Neural cell (in vitro differentiated cells): ENCODE measurements around the gene LCNL1. TPM values are rescaled to one million over a fixed set of nuclear protein-coding genes. Genes with fewer than 3 reads are reported as not detected.

Source experiments
- H2AFZ ChIP-seq: fragments of 200-600, 300-800 bp; sonication (generic), shearing (Covaris generic); 2 replicates; pipeline ENCODE4 v1.6.0; 2014; ENCODE audit warnings: low read depth, mild to moderate bottlenecking, antibody characterized with exemption, low read length, moderate library complexity
- H3F3A ChIP-seq: fragments of 200-600 bp; shearing (Covaris generic); 2 replicates; pipeline ENCODE4 v1.6.1; 2016; ENCODE audit warnings: mild to moderate bottlenecking, moderate library complexity, mixed read lengths, antibody characterized with exemption, low read length; ENCODE audit not compliant: insufficient read depth, poor library complexity, severe bottlenecking
- H3K27ac ChIP-seq: fragments of 200-600, 300-800 bp; sonication (generic), shearing (Covaris generic); 2 replicates; pipeline ENCODE4 v1.5.1; 2014; ENCODE audit warnings: mild to moderate bottlenecking, low read length, moderate library complexity
- H3K27me3 ChIP-seq: fragments of 300-800, 200-600 bp; sonication (generic), shearing (Covaris generic); 2 replicates; pipeline ENCODE4 v1.6.0; 2014; ENCODE audit warnings: mild to moderate bottlenecking, low read depth, low read length, moderate library complexity; ENCODE audit not compliant: insufficient read depth
- H3K36me3 ChIP-seq: fragments of 300-800, 200-600 bp; sonication (generic), shearing (Covaris generic); 2 replicates; pipeline ENCODE4 v1.5.1; 2014; ENCODE audit warnings: mild to moderate bottlenecking, antibody characterized with exemption, low read length, moderate library complexity; ENCODE audit not compliant: insufficient read depth
- H3K4me2 ChIP-seq: fragments of 300-800, 200-600 bp; sonication (generic), shearing (Covaris generic); 2 replicates; pipeline ENCODE4 v1.6.0; 2014; ENCODE audit warnings: mild to moderate bottlenecking, low read length
- H3K4me3 ChIP-seq: fragments of 300-800, 200-600 bp; sonication (generic), shearing (Covaris generic); 2 replicates; pipeline ENCODE4 v1.5.1; 2014; ENCODE audit warnings: mild to moderate bottlenecking, low read length, moderate library complexity
- H3K79me2 ChIP-seq: fragments of 200-600 bp; shearing (Covaris generic); replicated peaks from 2 replicates; pipeline ENCODE4 v1.6.0; 2014; ENCODE audit warnings: mild to moderate bottlenecking, low read length, moderate library complexity; ENCODE audit not compliant: insufficient read depth
- H3K9ac ChIP-seq: fragments of 300-800, 200-600 bp; sonication (generic), shearing (Covaris generic); 2 replicates; pipeline ENCODE4 v1.6.1; 2016; ENCODE audit warnings: mild to moderate bottlenecking, low read length, mixed read lengths
- H3K9me2 ChIP-seq: fragments of 200-600 bp; shearing (Covaris generic); 2 replicates; pipeline ENCODE4 v1.6.1; 2016; ENCODE audit warnings: mild to moderate bottlenecking, low read length, mixed read lengths; ENCODE audit not compliant: insufficient read depth
- H3K9me3 ChIP-seq: fragments of 200-600, 300-800 bp; sonication (generic), shearing (Covaris generic); 2 replicates; pipeline ENCODE4 v1.6.1; 2016; ENCODE audit warnings: mild to moderate bottlenecking, mixed run types, low read length, moderate library complexity, mixed read lengths
- H4K20me1 ChIP-seq: fragments of 200-600 bp; shearing (Covaris generic); 2 replicates; pipeline ENCODE4 v1.6.1; 2016; ENCODE audit warnings: mild to moderate bottlenecking, mixed run types; ENCODE audit not compliant: insufficient read depth
- EP300 ChIP-seq: fragments of 450-650 bp; conservative IDR thresholded peaks from 2 replicates; pipeline ENCODE4 v1.6.1; 2014; ENCODE audit warnings: antibody characterized with exemption, mild to moderate bottlenecking, moderate library complexity; ENCODE audit not compliant: poor library complexity, severe bottlenecking
- EZH2 ChIP-seq: fragments of 200-600, 300-800 bp; shearing (Covaris generic), sonication (generic); IDR thresholded peaks from 2 replicates; pipeline ENCODE4 v1.6.1; 2014; ENCODE audit warnings: antibody characterized with exemption, low read length, borderline replicate concordance, mild to moderate bottlenecking; ENCODE audit not compliant: insufficient read depth, poor library complexity, severe bottlenecking
- MXI1 ChIP-seq: fragments of 450-650 bp; conservative IDR thresholded peaks from 2 replicates; pipeline ENCODE4 v1.6.1; 2014; ENCODE audit warnings: antibody characterized with exemption, mild to moderate bottlenecking; ENCODE audit not compliant: poor library complexity, severe bottlenecking
- POLR2AphosphoS5 ChIP-seq: IDR thresholded peaks from 2 replicates; pipeline ENCODE4 v1.6.1; 2012
- RAD21 ChIP-seq: fragments of 450-650 bp; conservative IDR thresholded peaks from 2 replicates; pipeline ENCODE4 v1.6.1; 2014; ENCODE audit warnings: antibody characterized with exemption, mild to moderate bottlenecking, moderate library complexity
- SMC3 ChIP-seq: fragments of 450-650 bp; conservative IDR thresholded peaks from 2 replicates; pipeline ENCODE4 v1.6.1; 2014; ENCODE audit warnings: antibody characterized with exemption, mild to moderate bottlenecking, moderate library complexity; ENCODE audit not compliant: poor library complexity
- TAF1 ChIP-seq: IDR thresholded peaks from 2 replicates; pipeline ENCODE4 v1.6.1; 2012; ENCODE audit warnings: low read depth
- polyA plus RNA-seq: library from polyadenylated mRNA; depleted of rRNA; stranded (reverse); fragments of >200 nt; gene quantifications from 2 replicates; pipeline ENCODE4 v1.2.3, GENCODE V29; 2014
- TF ChIP-seq, protein P1 (sequence below): IDR thresholded peaks from 2 replicates; pipeline ENCODE4 v1.6.1; 2012; ENCODE audit warnings: borderline replicate concordance
- TF ChIP-seq, protein P2 (sequence below): fragments of 450-650 bp; IDR thresholded peaks from 2 replicates; pipeline ENCODE4 v1.5.1; 2014; ENCODE audit warnings: antibody characterized with exemption, mild to moderate bottlenecking, moderate library complexity; ENCODE audit not compliant: poor library complexity, severe bottlenecking

LCNL1 gene
- polyA plus RNA-seq, 1 donor from 2014 or later, result not detected

- no peak overlapping the region for H3K4me3 ChIP-seq
- H4K20me1 ChIP-seq, result no peaks in the 10 kb centered on the region
- no peak overlapping the region for H2AFZ ChIP-seq
- no peak overlapping the region for H3K4me2 ChIP-seq
- H3F3A ChIP-seq, result no peaks in the 10 kb centered on the region
- no peaks in the 10 kb centered on the region for H3K27me3 ChIP-seq
- no peaks in the 10 kb centered on the region for H3K9me3 ChIP-seq
- H3K9ac ChIP-seq, result no peak overlapping the region
- no peaks in the 10 kb centered on the region for H3K9me2 ChIP-seq
- H3K36me3 ChIP-seq, result peaks cover 4% of the 10 kb centered on the region
- H3K79me2 ChIP-seq, result no peaks in the 10 kb centered on the region
- no peak overlapping the region for H3K27ac ChIP-seq
- TF ChIP-seq POLR2AphosphoS5 (no peak), EP300 (no peak), MXI1 (no peak), RAD21 (no peak), SMC3 (no peak), EZH2 (no peak), TAF1 (no peak)
- TF ChIP-seq, protein P1, sequence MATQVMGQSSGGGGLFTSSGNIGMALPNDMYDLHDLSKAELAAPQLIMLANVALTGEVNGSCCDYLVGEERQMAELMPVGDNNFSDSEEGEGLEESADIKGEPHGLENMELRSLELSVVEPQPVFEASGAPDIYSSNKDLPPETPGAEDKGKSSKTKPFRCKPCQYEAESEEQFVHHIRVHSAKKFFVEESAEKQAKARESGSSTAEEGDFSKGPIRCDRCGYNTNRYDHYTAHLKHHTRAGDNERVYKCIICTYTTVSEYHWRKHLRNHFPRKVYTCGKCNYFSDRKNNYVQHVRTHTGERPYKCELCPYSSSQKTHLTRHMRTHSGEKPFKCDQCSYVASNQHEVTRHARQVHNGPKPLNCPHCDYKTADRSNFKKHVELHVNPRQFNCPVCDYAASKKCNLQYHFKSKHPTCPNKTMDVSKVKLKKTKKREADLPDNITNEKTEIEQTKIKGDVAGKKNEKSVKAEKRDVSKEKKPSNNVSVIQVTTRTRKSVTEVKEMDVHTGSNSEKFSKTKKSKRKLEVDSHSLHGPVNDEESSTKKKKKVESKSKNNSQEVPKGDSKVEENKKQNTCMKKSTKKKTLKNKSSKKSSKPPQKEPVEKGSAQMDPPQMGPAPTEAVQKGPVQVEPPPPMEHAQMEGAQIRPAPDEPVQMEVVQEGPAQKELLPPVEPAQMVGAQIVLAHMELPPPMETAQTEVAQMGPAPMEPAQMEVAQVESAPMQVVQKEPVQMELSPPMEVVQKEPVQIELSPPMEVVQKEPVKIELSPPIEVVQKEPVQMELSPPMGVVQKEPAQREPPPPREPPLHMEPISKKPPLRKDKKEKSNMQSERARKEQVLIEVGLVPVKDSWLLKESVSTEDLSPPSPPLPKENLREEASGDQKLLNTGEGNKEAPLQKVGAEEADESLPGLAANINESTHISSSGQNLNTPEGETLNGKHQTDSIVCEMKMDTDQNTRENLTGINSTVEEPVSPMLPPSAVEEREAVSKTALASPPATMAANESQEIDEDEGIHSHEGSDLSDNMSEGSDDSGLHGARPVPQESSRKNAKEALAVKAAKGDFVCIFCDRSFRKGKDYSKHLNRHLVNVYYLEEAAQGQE, result no peak
- TF ChIP-seq, protein P2, sequence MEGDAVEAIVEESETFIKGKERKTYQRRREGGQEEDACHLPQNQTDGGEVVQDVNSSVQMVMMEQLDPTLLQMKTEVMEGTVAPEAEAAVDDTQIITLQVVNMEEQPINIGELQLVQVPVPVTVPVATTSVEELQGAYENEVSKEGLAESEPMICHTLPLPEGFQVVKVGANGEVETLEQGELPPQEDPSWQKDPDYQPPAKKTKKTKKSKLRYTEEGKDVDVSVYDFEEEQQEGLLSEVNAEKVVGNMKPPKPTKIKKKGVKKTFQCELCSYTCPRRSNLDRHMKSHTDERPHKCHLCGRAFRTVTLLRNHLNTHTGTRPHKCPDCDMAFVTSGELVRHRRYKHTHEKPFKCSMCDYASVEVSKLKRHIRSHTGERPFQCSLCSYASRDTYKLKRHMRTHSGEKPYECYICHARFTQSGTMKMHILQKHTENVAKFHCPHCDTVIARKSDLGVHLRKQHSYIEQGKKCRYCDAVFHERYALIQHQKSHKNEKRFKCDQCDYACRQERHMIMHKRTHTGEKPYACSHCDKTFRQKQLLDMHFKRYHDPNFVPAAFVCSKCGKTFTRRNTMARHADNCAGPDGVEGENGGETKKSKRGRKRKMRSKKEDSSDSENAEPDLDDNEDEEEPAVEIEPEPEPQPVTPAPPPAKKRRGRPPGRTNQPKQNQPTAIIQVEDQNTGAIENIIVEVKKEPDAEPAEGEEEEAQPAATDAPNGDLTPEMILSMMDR, result no peak
Measured at GRCh38 chr9:137021568-137021978, 38.8 kb downstream of the LCNL1 start.

DNA sequence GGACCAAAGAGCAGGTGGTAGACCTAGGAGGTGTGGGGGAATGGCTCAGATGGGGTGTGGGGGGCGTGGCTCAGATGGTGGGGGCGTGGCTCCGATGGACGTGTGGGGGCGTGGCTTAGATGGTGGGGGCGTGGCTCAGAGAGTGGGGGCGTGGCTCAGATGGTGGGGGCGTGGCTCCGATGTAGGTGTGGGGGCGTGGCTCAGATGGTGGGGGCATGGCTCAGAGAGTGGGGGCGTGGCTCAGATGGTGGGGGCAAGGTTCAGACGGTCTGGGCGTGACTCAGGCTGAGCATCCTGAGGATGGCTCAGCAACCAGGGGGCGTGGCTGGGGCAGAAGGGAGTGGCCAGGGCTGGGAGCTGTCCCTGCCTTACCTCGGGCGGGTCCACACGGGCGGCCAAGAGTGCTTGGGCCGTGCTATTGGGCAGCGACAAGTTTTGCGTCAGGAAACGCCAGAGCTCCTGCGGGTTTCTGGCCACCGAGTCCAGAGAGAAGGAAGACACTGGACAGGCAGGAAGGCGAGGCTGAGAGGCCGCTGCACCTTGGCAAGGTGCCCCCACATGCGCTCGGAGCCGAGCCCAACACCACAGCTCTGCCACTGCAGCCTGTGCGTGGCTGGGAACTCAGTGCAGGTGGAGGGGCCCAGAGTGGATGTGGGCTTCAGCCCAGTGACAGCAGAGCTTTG, 39.3 kb downstream of the LCNL1 start:
- Histone ChIP-seq H3K36me3 (no peaks in the 10 kb centered on the region), H3K9me2 (no peaks in the 10 kb centered on the region), H3F3A (no peaks in the 10 kb centered on the region), H3K4me3 (no peak overlapping the region), H3K4me2 (no peak overlapping the region), H3K9me3 (no peaks in the 10 kb centered on the region), H3K27me3 (no peaks in the 10 kb centered on the region), H3K9ac (no peak overlapping the region), H2AFZ (no peak overlapping the region), H4K20me1 (no peaks in the 10 kb centered on the region), H3K79me2 (peaks cover 1% of the 10 kb centered on the region), H3K27ac (no peak overlapping the region)
- TF ChIP-seq TAF1 (no peak), EZH2 (no peak), SMC3 (no peak), RAD21 (no peak), POLR2AphosphoS5 (no peak), EP300 (no peak), MXI1 (no peak)
- TF ChIP-seq, protein P2, result no peak
- TF ChIP-seq, protein P1, result no peak
